NB4 (cell line): ENCODE data around the gene ZBTB4.
"Not testable (repeated sequence)": the region's sequence is repeated elsewhere in the genome, so short reads cannot be mapped to it uniquely, and the experiment has no call there.

ENCODE experiments used
- DNase-seq: peaks from one replicate; pipeline ENCODE4 v3.0.0; 2010; ENCODE audit warnings: low read depth
- H3K4me3 ChIP-seq: one replicate; pipeline ENCODE4 v1.5.1; 2011; ENCODE audit warnings: mild to moderate bottlenecking, low read depth, low read length, moderate library complexity
- MYC ChIP-seq: IDR thresholded peaks from 2 replicates; pipeline ENCODE4 v1.6.1; 2011; ENCODE audit warnings: low read depth, low read length
- POLR2A ChIP-seq: IDR thresholded peaks from 2 replicates; pipeline ENCODE4 v1.6.1; 2011; ENCODE audit warnings: mild to moderate bottlenecking; ENCODE audit not compliant: insufficient read length; ENCODE audit errors: extremely low read depth
- TF ChIP-seq, protein P1 (sequence below): IDR thresholded peaks from one replicate; pipeline ENCODE4 v1.5.1; 2012; ENCODE audit warnings: low read depth, low read length
- TF ChIP-seq, protein P2 (sequence below): IDR thresholded peaks from 2 replicates; pipeline ENCODE4 v1.6.1; 2011; ENCODE audit warnings: low read depth, low read length

Gene ZBTB4

DNA sequence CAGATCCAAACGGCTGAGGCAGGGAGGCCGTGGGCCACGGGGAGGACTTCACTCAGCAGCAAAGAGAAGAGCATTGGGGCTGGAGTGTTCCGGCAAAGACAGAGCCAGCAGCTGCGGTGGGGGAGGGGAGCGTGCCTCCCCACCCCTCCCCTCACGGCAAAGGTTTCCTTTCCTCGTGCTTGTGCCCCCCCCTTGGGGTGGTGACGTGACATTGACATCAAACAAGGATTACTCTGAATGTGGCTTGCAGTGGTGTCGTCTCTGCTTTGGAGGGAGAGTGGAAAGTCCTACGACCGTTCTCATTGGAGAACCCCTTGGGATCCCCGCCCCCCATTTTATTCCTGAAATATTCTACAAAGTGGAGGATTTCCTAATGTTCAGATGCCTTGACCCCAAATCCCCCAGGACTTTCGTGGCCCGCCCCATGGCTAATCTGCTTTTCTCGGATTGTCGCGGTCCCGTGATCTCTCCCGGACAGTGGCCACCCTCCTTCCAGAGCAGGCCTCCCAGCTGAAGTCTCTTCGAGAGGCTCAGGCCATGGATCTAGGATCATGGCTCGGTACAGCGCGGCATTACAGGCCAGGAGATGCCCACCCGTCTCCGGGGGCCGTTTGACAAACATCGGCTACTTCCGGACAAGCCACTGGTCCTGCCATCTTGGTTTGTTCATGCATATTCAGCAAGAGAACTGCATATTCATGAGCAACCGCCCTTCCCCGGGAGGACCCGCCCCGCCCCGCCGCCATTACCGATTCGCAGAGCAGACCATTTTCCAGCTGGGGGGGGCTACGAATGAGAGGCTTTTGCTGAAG is 4.0 kb upstream of the ZBTB4 start:
- H3K4me3 ChIP-seq = peak overlapping the region; percentile 69
- TF ChIP-seq MYC = peak; percentile 67
- TF ChIP-seq, protein P1, sequence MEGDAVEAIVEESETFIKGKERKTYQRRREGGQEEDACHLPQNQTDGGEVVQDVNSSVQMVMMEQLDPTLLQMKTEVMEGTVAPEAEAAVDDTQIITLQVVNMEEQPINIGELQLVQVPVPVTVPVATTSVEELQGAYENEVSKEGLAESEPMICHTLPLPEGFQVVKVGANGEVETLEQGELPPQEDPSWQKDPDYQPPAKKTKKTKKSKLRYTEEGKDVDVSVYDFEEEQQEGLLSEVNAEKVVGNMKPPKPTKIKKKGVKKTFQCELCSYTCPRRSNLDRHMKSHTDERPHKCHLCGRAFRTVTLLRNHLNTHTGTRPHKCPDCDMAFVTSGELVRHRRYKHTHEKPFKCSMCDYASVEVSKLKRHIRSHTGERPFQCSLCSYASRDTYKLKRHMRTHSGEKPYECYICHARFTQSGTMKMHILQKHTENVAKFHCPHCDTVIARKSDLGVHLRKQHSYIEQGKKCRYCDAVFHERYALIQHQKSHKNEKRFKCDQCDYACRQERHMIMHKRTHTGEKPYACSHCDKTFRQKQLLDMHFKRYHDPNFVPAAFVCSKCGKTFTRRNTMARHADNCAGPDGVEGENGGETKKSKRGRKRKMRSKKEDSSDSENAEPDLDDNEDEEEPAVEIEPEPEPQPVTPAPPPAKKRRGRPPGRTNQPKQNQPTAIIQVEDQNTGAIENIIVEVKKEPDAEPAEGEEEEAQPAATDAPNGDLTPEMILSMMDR = no peak
- peak; percentile 25 for TF ChIP-seq POLR2A
- TF ChIP-seq, protein P2, sequence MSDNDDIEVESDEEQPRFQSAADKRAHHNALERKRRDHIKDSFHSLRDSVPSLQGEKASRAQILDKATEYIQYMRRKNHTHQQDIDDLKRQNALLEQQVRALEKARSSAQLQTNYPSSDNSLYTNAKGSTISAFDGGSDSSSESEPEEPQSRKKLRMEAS = peak; percentile 75
- DNase-seq = peak; percentile 89

DNA sequence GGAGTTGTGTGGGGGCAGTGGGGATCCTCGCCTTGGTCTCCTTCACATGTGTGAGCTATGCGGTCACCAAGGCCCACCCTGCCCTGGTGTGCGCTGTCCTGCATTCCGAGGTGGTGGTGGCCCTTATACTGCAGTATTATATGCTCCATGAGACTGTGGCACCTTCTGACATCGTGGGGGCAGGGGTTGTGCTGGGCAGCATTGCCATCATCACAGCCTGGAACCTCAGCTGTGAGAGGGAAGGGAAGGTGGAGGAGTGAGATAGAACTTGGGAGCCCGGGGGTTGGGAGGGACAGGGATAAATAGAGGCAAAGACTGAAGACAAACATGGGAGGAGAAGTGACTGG is 3.3 kb upstream of the ZBTB4 start:
- DNase-seq, H3K4me3 ChIP-seq: not testable (repeated sequence)

DNA sequence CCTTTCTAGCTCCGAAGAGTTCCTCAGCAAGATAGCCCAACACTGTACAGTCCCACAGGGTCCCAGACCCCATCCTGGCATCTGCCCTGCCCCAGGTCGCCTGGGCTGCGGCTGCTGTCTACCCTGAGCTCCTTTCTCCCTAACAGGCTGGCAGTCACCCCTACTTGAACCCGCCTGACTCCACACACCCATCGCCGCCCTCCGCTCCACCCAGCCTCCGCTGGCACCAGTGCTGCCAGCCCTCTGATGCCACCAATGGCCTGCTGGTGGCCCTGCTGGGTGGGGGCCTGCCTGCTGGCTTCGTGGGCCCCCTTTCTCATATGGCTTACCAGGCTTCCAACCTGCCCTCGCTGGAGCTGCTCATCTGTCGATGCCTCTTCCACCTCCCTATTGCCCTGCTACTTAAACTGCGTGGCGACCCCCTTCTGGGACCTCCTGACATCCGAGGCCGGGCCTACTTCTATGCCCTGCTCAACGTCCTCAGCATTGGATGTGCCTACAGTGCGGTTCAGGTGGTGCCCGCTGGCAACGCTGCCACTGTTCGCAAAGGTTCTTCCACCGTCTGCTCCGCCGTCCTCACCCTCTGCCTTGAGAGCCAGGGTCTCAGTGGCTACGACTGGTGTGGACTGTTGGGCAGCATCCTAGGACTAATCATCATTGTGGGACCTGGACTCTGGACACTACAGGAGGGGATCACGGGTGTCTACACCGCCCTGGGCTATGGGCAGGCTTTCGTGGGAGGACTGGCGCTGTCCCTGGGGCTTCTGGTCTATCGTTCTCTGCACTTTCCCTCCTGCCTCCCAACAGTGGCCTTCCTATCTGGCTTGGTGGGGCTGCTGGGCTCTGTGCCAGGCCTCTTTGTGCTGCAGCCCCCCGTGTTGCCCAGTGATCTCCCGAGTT is 2.7 kb upstream of the ZBTB4 start:
- DNase-seq, H3K4me3 ChIP-seq: not testable (repeated sequence)

DNA sequence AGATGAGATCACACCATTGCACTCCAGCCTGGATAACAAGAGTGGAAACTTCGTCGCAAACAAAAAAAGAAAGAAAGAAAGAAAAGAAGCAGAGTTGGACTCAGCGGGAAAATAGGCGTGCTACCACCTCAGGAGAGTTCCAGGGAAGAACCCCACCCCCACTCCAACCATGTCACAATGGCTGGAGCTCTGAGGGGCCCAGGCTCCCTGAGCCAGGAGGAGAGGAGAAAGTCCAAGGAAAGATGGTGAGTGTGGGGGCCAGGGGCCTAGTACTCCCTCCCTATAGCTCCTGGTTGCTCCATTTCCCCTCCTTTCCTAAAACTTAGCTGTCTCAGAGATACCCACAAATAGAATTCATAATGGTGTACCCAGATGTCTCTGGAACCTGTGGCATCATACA is 1.8 kb upstream of the ZBTB4 start, which contains the start of gene SLC35G6:
Gene SLC35G6 (plus strand): TSS at position 172 of the 400 bp plus-strand sequence. CDS start 71 bp downstream, at position 243.
- not testable (repeated sequence) for DNase-seq, H3K4me3 ChIP-seq

DNA sequence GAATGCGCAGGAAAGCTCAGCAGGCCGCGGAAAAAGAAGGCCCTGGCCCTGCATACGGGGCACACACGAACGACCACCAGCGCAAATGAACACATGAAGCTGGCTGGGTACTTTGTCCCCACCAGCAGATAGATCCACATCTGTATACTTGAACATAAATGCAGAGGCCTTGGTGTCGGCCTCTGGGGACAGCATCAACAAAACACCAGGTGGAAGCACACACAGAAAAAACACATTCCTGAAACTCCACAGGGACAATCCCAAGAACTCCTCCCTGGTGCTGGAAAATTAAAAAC is 606 bp upstream of the ZBTB4 start:
- TF ChIP-seq, protein P1 = no peak
- TF ChIP-seq, protein P2 = no peak
- TF ChIP-seq POLR2A = no peak
- no peak for TF ChIP-seq MYC
- peak overlapping the region; percentile 38 for H3K4me3 ChIP-seq

DNA sequence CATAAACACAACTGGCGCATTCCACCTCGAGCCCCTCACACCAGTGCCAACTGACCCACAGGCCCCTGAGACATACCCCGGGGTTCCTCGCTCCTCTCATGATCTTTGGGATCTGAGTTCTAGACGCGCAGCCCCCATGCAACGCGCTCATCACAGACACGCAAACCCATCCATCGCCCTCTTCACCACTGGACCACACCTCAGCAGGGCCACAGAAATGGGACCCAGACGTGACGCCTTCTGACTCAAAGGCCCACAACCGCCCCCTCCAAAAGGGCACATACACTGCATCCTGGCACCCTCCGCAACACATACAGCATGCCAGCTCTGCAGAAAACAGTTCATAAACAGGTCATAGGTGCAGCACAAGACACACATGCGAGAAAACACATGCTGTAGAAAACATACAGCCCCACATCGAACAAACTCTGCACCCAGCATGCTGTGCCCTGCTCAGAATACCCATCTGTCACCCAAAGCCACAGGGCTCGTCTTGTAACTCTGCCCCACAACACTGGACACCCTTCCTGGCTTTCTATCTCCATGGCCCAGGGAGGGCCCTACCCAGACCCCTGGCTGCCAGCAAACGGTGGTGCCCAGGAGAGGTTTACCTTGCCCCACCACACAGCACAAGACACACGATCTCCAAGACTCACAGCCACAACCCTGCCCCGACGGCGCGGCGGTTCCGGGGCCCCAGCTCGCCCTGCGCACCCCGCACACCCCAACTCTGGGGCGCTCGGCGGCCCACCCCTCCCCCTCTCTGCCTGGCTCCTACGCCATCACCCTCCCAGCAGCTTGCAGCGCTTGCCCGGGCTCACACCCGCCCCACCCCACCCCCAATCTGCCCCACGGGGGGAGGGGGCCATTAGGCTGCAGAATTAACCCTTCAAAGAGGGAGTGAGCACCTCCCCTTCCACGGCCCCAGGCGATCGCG is 887 bp downstream of the ZBTB4 start:
- TF ChIP-seq, protein P2 = no peak
- TF ChIP-seq, protein P1 = no peak
- H3K4me3 ChIP-seq = peak overlapping the region; percentile 32
- peak; percentile 21 for DNase-seq

More for the DNA sequence above, 606 bp upstream of the ZBTB4 start:
- no peak for DNase-seq

DNA sequence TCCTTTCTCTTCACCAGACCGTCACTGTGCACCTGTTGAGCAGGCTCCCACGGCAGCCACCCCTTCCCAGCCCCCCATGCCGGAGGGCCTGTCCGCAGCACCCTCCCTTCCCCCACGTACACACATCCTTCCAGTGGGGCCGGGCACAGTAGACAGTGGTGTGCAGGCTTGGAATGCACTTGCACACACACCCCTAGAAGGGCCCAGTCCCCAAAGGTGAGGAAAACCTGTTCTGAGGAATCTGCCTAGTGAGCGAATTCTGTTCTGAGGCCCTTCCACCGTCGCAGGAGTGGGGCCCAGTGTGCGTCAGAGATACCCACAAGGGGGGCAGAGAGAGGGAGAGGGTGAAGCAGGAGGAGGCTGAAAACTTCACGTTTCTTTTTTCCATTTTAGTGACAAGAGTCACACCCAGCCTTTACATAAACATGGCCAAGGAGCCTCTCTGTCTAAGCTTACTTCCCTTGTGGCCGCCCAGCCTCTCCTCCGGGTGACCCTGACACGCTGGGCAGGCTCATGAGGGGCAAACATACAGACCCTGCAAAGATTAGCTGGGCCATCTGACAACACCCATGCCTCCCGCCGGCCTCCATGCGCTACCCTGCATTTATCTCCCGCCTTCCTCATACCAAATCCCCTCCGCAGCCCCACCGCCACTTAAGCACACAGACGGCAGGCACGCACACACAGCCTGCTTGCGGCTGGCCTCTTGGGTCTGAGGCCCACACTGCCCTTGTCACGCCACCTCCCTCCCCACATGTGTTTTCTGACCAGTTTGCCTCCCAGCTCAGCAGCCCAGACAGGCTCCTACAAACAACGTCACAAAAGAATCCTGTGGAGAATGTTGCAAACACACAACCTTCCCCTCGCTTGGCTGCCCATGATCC is 1.8 kb downstream of the ZBTB4 start:
- no peak for DNase-seq
- no peak for TF ChIP-seq MYC
- TF ChIP-seq, protein P1 = no peak
- no peak overlapping the region for H3K4me3 ChIP-seq
